HT1080 (cell line): ENCODE measurements around the gene RYR2. TPM values are rescaled to one million over a fixed set of nuclear protein-coding genes. Genes with fewer than 3 reads are reported as not detected.
"Not testable (repeated sequence)": the region's sequence is repeated elsewhere in the genome, so short reads cannot be mapped to it uniquely, and the experiment has no call there.

Experiments
- DNase-seq: peaks from one replicate; pipeline ENCODE4 v3.0.0-alpha.2; 2015; ENCODE audit warnings: low read depth
- total RNA-seq: library from RNA; depleted of rRNA; stranded (reverse); fragments of >200 nt; shearing (Covaris generic); gene quantifications from 2 replicates; pipeline ENCODE4 v1.2.3, GENCODE V29; 2014

Gene RYR2
- total RNA-seq, 1 experiment from 2014 or later = 0.40 TPM

DNA sequence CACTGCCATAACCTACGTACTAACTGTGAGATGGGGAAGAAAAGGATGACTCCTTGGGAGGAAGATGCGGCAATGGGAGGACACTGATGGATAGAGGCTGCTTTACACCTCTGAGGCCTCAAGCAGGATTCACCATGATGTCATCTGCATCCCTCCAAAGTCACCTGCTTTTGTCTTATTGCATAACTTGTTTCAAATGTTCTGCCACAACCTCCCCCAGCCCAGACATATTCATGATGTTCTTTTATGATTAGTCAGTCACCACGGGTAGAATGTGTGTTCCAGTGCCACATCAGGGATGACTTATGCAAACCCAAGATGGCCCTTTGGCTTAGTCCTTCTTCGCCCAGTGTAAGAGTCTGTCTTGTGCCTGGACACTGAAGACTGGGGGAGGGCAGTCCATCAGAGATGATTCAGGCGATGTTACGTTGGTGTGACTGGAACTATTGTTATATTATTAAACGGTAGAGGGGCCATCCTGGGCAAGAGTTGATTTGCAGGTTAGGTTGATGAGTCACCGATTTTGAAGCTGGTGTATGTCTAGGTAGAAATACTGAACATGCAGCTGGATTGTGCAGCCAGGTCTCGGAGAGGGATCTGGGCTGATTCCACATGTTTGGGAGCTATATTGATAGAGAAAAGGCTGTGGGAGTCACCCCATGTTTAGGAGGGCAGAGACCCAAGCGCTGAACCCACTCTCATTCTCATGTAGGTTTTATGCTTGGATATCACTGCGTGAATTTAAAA, 32.6 kb downstream of the RYR2 start:
- DNase-seq = peak; percentile 53

- DNase-seq = no peak
These were observed 42.5 kb downstream of the RYR2 start for GRCh38 chr1:237084341-237085077.

GRCh38 chr1:237091691-237092090, 49.7 kb downstream of the RYR2 start:
- no peak for DNase-seq

- DNase-seq = no peak
These were observed 51.7 kb downstream of the RYR2 start for GRCh38 chr1:237093691-237094090.

DNA sequence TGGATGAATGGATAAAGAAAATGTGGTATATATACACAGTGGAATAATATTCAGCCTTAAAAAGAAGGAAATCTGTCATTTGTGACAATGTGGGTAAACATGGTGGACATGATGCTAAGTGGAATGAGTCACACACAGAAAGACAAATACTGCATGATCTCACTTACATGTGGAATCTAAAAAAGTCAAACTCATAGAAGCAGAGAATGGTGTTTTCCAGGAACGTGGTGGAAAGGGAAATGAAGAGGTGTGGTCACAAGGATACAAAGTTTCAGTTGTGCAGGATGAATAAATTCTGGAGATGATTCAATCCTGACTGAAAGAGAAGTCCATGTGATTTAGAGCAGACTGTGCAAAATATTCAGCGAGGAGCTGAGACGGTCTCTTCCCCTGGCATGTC, 56.6 kb downstream of the RYR2 start:
- DNase-seq = peak; percentile 71

GRCh38 chr1:237103021-237103420, 61.0 kb downstream of the RYR2 start:
- DNase-seq = no peak

DNA sequence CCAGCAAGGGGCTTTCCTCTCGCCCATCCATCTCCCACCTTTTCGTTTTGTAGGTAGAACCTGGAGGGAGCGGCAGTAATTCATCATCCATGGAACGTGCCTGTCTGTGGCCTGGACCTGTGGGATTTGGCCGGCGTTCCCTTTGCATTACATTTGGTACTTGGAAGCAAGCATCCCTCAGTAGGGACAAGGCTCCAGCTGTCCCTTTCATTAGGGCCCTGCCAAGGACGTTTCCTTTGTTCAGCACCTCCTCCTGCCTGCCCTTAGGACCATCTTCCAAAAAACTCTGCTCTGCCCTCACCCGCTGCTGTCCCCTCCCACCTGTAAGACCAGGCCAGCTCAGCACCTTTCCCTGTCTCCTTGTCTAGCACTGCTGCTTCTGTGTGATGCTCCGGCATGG, 62.1 kb downstream of the RYR2 start:
- no peak for DNase-seq

- DNase-seq = no peak
These were observed 63.8 kb downstream of the RYR2 start for GRCh38 chr1:237105826-237106225.

- no peak for DNase-seq
These were observed 66.5 kb downstream of the RYR2 start for GRCh38 chr1:237108297-237109040.

- DNase-seq = no peak
These were observed 69.8 kb downstream of the RYR2 start for GRCh38 chr1:237111807-237112206.

DNA sequence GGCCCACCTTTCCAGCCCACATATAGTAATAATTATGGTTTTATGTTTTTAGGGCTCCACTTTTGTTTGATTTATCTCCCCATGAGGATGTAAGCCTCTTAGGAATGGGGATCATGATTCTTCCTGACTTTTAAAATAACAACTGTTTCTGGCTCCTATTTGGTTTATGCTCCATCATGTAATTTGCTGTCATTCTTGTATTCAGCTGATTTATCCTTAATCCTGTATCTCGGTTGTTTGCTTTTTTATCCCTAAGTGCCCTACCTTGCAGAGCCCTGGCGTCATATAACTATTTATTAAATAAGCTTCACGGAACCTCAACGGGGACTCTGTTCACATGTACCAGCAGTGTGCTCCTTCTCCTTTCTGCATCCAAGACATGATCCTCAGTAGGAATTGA, 70.7 kb downstream of the RYR2 start:
- DNase-seq = no peak

GRCh38 chr1:237115035-237115434, 73.1 kb downstream of the RYR2 start:
- DNase-seq = no peak

- no peak for DNase-seq
These were observed 77.1 kb downstream of the RYR2 start for GRCh38 chr1:237119091-237119490.

- no peak for DNase-seq
These were observed 78.7 kb downstream of the RYR2 start for GRCh38 chr1:237120683-237121082.

- no peak for DNase-seq
These were observed 83.0 kb downstream of the RYR2 start for GRCh38 chr1:237124856-237125462.

DNA sequence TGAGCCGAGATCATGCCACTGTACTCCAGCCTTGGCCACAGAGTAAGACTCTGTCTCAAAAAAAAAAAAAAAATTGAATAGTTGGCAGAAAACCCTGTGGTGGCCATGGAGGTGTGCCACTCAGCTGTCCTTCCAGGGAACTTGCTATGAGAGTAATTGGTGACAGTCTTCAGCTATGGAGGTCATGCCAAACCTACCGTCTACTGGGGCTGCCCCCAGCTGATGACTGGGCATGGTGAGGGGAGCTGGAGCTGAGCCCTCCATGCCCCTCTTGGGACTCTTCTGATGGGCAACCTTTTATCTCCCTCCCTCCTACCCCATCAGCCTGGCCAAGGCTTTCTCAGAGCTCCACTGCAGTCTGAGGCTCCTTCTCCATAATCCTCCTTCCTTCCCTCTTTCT, 84.2 kb downstream of the RYR2 start:
- no peak for DNase-seq

DNA sequence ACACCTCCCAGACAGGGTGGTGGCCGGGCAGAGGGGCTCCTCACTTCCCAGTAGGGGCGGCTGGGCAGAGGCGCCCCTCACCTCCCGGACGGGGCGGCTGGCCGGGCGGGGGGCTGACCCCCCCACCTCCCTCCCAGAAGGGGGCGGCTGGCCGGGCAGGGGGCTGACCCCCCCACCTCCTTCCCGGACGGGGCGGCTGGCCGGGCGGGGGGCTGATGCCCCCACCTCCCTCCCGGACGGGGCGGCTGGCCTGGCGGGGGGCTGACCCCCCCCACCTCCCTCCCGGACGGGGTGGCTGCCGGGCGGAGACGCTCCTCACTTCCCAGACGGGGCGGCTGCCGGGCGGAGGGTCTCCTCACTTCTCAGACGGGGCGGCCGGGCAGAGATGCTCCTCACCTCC, 85.3 kb downstream of the RYR2 start:
- DNase-seq = not testable (repeated sequence)

GRCh38 chr1:237133921-237134320, 91.9 kb downstream of the RYR2 start:
- peak; percentile 71 for DNase-seq

- DNase-seq = no peak
These were observed 92.9 kb downstream of the RYR2 start for GRCh38 chr1:237134929-237135328.

- DNase-seq = no peak
These were observed 96.6 kb downstream of the RYR2 start for GRCh38 chr1:237138551-237138950.

DNA sequence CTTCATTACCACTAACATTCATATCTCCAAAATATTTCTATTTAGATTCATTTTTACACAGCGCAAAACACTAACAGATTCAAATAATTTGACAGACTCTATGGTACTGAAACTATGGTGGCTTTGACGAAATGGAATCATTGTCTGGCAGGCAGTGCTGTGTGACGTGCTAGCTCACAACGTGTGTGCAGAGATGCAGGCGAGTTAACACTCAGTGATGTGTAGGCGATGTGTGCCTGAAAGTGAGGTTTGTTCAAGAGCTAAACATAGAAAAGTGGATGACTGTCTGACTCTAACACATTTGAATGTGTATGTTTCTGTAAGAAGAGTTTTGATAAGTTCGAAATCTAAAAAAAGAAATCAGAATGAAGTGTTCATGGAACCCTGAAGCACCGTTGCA, 97.7 kb downstream of the RYR2 start:
- no peak for DNase-seq

GRCh38 chr1:237140986-237141385, 99.0 kb downstream of the RYR2 start:
- DNase-seq = no peak
